Measurements from ENCODE around the gene ARPC1A.
"Not testable (repeated sequence)": the region's sequence is repeated elsewhere in the genome, so short reads cannot be mapped to it uniquely, and the experiment has no call there.

ARPC1A gene

GRCh38 chr7:99325592-99326407 is at the start of gene ARPC1A:
Gene ARPC1A, plus strand, starts transcription at chr7:99325898. Its CDS starts 7,456 bp downstream, at chr7:99333354.
- DNase-seq = peak; percentile 64

- no peak for DNase-seq
Measured at GRCh38 chr7:99278180-99278579, 47.5 kb upstream of the ARPC1A start.

- DNase-seq = not testable (repeated sequence)
Measured at GRCh38 chr7:99284165-99284564, 41.5 kb upstream of the ARPC1A start.

- DNase-seq = no peak
Measured at GRCh38 chr7:99287779-99288534, 37.7 kb upstream of the ARPC1A start.

- no peak for DNase-seq
Measured at GRCh38 chr7:99289185-99289584, 36.5 kb upstream of the ARPC1A start.

- DNase-seq = not testable (repeated sequence)
Measured at GRCh38 chr7:99290148-99290547, 35.5 kb upstream of the ARPC1A start.

- no peak for DNase-seq
Measured at GRCh38 chr7:99290980-99291607, 34.6 kb upstream of the ARPC1A start.

GRCh38 chr7:99292127-99292526 is 33.6 kb upstream of the ARPC1A start:
- no peak for DNase-seq

GRCh38 chr7:99293167-99293566 is 32.5 kb upstream of the ARPC1A start:
- DNase-seq = no peak

GRCh38 chr7:99293650-99294049 is 32.0 kb upstream of the ARPC1A start:
- no peak for DNase-seq

- DNase-seq = no peak
Measured at GRCh38 chr7:99296471-99296870, 29.2 kb upstream of the ARPC1A start.

GRCh38 chr7:99301496-99301895 is 24.2 kb upstream of the ARPC1A start:
- DNase-seq = no peak

- no peak for DNase-seq
Measured at GRCh38 chr7:99305473-99306260, 20.0 kb upstream of the ARPC1A start.

- DNase-seq = no peak
Measured at GRCh38 chr7:99308461-99309074, 17.1 kb upstream of the ARPC1A start.

- DNase-seq = no peak
Measured at GRCh38 chr7:99309111-99309510, 16.6 kb upstream of the ARPC1A start.

GRCh38 chr7:99310004-99310403 is 15.7 kb upstream of the ARPC1A start:
- DNase-seq = no peak

GRCh38 chr7:99311702-99312101 is 14.0 kb upstream of the ARPC1A start:
- no peak for DNase-seq

- DNase-seq = peak; percentile 13
Measured at GRCh38 chr7:99312316-99313203, 13.1 kb upstream of the ARPC1A start.

- DNase-seq = no peak
Measured at GRCh38 chr7:99313204-99313573, 12.5 kb upstream of the ARPC1A start.

- DNase-seq = no peak
Measured at GRCh38 chr7:99314504-99314903, 11.2 kb upstream of the ARPC1A start.

- no peak for DNase-seq
Measured at GRCh38 chr7:99320371-99320770, 5.3 kb upstream of the ARPC1A start.
